Parathyroid adenoma (tissue), 2 donors: ENCODE measurements around the gene CCDC88A.
"Not testable (repeated sequence)": the region's sequence is repeated elsewhere in the genome, so short reads cannot be mapped to it uniquely, and the experiment has no call there.

Source experiments
- H2AFZ ChIP-seq: fragments of 300-600 bp; sonication (generic); one replicate; pipeline ENCODE4 v1.7.0; 2017; ENCODE audit warnings: antibody characterized with exemption, mild to moderate bottlenecking
- H3K27ac ChIP-seq: fragments of 300-600 bp; sonication (generic); one replicate; pipeline ENCODE4 v1.7.0; 2017
- H3K27me3 ChIP-seq: fragments of 300-600 bp; sonication (generic); one replicate; pipeline ENCODE4 v1.7.0; 2017; ENCODE audit warnings: low read length; ENCODE audit not compliant: control insufficient read depth, insufficient read depth
- H3K36me3 ChIP-seq: fragments of 300-600 bp; sonication (generic); one replicate; pipeline ENCODE4 v1.7.0; 2017; ENCODE audit warnings: low read length; ENCODE audit not compliant: control insufficient read depth, insufficient read depth
- H3K4me1 ChIP-seq: fragments of 300-600 bp; sonication (generic); one replicate; pipeline ENCODE4 v1.7.0; 2017; ENCODE audit warnings: control low read depth
- H3K4me2 ChIP-seq: fragments of 300-600 bp; sonication (generic); one replicate; pipeline ENCODE4 v1.7.0; 2017; ENCODE audit warnings: low read length
- H3K4me3 ChIP-seq: fragments of 300-600 bp; sonication (generic); one replicate; pipeline ENCODE4 v1.7.0; 2017; ENCODE audit warnings: low read depth, low read length
- H3K79me2 ChIP-seq: fragments of 300-600 bp; sonication (generic); one replicate; pipeline ENCODE4 v1.7.0; 2017; ENCODE audit warnings: control low read depth
- H3K9ac ChIP-seq: fragments of 300-600 bp; sonication (generic); one replicate; pipeline ENCODE4 v1.7.0; 2017; ENCODE audit warnings: mild to moderate bottlenecking
- H3K9me3 ChIP-seq: fragments of 300-600 bp; sonication (generic); one replicate; pipeline ENCODE4 v1.7.0; 2017; ENCODE audit warnings: low read length; ENCODE audit not compliant: control insufficient read depth
- CTCF ChIP-seq: fragments of 300-600 bp; sonication (generic); IDR thresholded peaks from one replicate; pipeline ENCODE4 v1.7.0; 2017; ENCODE audit warnings: antibody characterized with exemption, mild to moderate bottlenecking
- donor health status: primary hyperparathyroidism.

The CCDC88A gene

GRCh38 chr2:55361465-55362189 lies 58.0 kb downstream of the CCDC88A start:
- H3K4me2 ChIP-seq, result no peak overlapping the region
- TF ChIP-seq CTCF, result no peak
- H3K27ac ChIP-seq, result no peak overlapping the region
- no peaks in the 10 kb centered on the region for H3K36me3 ChIP-seq
- H2AFZ ChIP-seq, result no peak overlapping the region
- H3K4me3 ChIP-seq, result no peak overlapping the region
- no peaks in the 10 kb centered on the region for H3K27me3 ChIP-seq
- H3K9ac ChIP-seq, result no peak overlapping the region
- H3K4me1 ChIP-seq, result no peaks in the 10 kb centered on the region
- H3K79me2 ChIP-seq, result no peaks in the 10 kb centered on the region
- no peaks in the 10 kb centered on the region for H3K9me3 ChIP-seq

- Histone ChIP-seq H2AFZ (no peak overlapping the region), H3K27ac (no peak overlapping the region), H3K9me3 (no peaks in the 10 kb centered on the region), H3K4me1 (no peaks in the 10 kb centered on the region), H3K4me3 (no peak overlapping the region), H3K4me2 (no peak overlapping the region), H3K9ac (no peak overlapping the region), H3K27me3 (no peaks in the 10 kb centered on the region), H3K79me2 (no peaks in the 10 kb centered on the region), H3K36me3 (no peaks in the 10 kb centered on the region)
- TF ChIP-seq CTCF, result no peak
Observed at GRCh38 chr2:55358451-55358850, 61.2 kb downstream of the CCDC88A start.

- Histone ChIP-seq H3K27me3 (no peaks in the 10 kb centered on the region), H3K79me2 (no peaks in the 10 kb centered on the region), H3K36me3 (no peaks in the 10 kb centered on the region), H3K27ac (no peak overlapping the region), H3K4me1 (no peaks in the 10 kb centered on the region), H3K4me2 (no peak overlapping the region), H2AFZ (no peak overlapping the region), H3K9ac (no peak overlapping the region), H3K4me3 (no peak overlapping the region), H3K9me3 (no peaks in the 10 kb centered on the region)
- no peak for TF ChIP-seq CTCF
Observed at GRCh38 chr2:55357927-55358326, 61.7 kb downstream of the CCDC88A start.

- no peak overlapping the region for H3K27ac ChIP-seq
- no peaks in the 10 kb centered on the region for H3K9me3 ChIP-seq
- no peak for TF ChIP-seq CTCF
- H3K4me3 ChIP-seq, result no peak overlapping the region
- no peaks in the 10 kb centered on the region for H3K36me3 ChIP-seq
- H3K27me3 ChIP-seq, result no peaks in the 10 kb centered on the region
- H3K4me2 ChIP-seq, result no peak overlapping the region
- no peak overlapping the region for H2AFZ ChIP-seq
- no peaks in the 10 kb centered on the region for H3K79me2 ChIP-seq
- H3K4me1 ChIP-seq, result no peaks in the 10 kb centered on the region
- no peak overlapping the region for H3K9ac ChIP-seq
Observed at GRCh38 chr2:55357164-55357563, 62.5 kb downstream of the CCDC88A start.

- H3K9me3 ChIP-seq, H3K4me3 ChIP-seq, H3K9ac ChIP-seq, H3K79me2 ChIP-seq, H3K27me3 ChIP-seq, H3K4me1 ChIP-seq, H2AFZ ChIP-seq, H3K27ac ChIP-seq, H3K4me2 ChIP-seq, H3K36me3 ChIP-seq: not testable (repeated sequence)
Observed at GRCh38 chr2:55356136-55356535, 63.5 kb downstream of the CCDC88A start.
